Measurements from ENCODE around the gene ANKS1A.

The ANKS1A gene

GRCh38 chr6:34967461-34967860 is 78.4 kb downstream of the ANKS1A start:
- Histone ChIP-seq H3K4me3 (ENCODE audit: insufficient read depth, low read depth, low read length) (no peak overlapping the region), H3K27ac (ENCODE audit: insufficient read depth, low read depth, low read length, poor library complexity, severe bottlenecking) (no peak overlapping the region), H3K4me1 (ENCODE audit: control insufficient read depth, insufficient read depth, low read length) (no peaks in the 10 kb centered on the region), H3K27me3 (ENCODE audit: control insufficient read depth, insufficient read depth, low read length, poor library complexity, severe bottlenecking) (no peaks in the 10 kb centered on the region), H3K36me3 (ENCODE audit: control insufficient read depth, insufficient read depth, low read length) (peaks cover 8% of the 10 kb centered on the region), H3K9me3 (ENCODE audit: control insufficient read depth, low read length) (no peaks in the 10 kb centered on the region)
- WGBS, 2 experiments, result 93 to 97% methylated on average over 3 of the region's 3 CpGs

GRCh38 chr6:34969662-34970265 is 80.7 kb downstream of the ANKS1A start:
- H3K4me1 ChIP-seq (ENCODE audit: control insufficient read depth, insufficient read depth, low read length), result no peaks in the 10 kb centered on the region
- no peak overlapping the region for H3K27ac ChIP-seq (ENCODE audit: insufficient read depth, low read depth, low read length, poor library complexity, severe bottlenecking)
- no peaks in the 10 kb centered on the region for H3K9me3 ChIP-seq (ENCODE audit: control insufficient read depth, low read length)
- H3K36me3 ChIP-seq (ENCODE audit: control insufficient read depth, insufficient read depth, low read length), result peaks cover 8% of the 10 kb centered on the region
- no peak overlapping the region for H3K4me3 ChIP-seq (ENCODE audit: insufficient read depth, low read depth, low read length)
- 93 to 95% methylated on average over 7 of the region's 7 CpGs for WGBS, 2 experiments
- no peaks in the 10 kb centered on the region for H3K27me3 ChIP-seq (ENCODE audit: control insufficient read depth, insufficient read depth, low read length, poor library complexity, severe bottlenecking)

- WGBS, 2 experiments, result 94 to 96% methylated on average over 3 of the region's 3 CpGs
- Histone ChIP-seq H3K36me3 (ENCODE audit: control insufficient read depth, insufficient read depth, low read length) (peaks cover 8% of the 10 kb centered on the region), H3K27ac (ENCODE audit: insufficient read depth, low read depth, low read length, poor library complexity, severe bottlenecking) (no peak overlapping the region)
Observed at GRCh38 chr6:34970488-34970887, 81.4 kb downstream of the ANKS1A start.

GRCh38 chr6:34970957-34971356 is 81.9 kb downstream of the ANKS1A start:
- 88 to 90% methylated on average over 1 to 2 of the region's 2 CpGs for WGBS, 2 experiments
- no peak overlapping the region for H3K4me3 ChIP-seq (ENCODE audit: insufficient read depth, low read depth, low read length)
- no peaks in the 10 kb centered on the region for H3K27me3 ChIP-seq (ENCODE audit: control insufficient read depth, insufficient read depth, low read length, poor library complexity, severe bottlenecking)
- no peaks in the 10 kb centered on the region for H3K4me1 ChIP-seq (ENCODE audit: control insufficient read depth, insufficient read depth, low read length)
- H3K36me3 ChIP-seq (ENCODE audit: control insufficient read depth, insufficient read depth, low read length), result peaks cover 8% of the 10 kb centered on the region
- H3K9me3 ChIP-seq (ENCODE audit: control insufficient read depth, low read length), result no peaks in the 10 kb centered on the region
- H3K27ac ChIP-seq (ENCODE audit: insufficient read depth, low read depth, low read length, poor library complexity, severe bottlenecking), result no peak overlapping the region

More at GRCh38 chr6:34970488-34970887, 81.4 kb downstream of the ANKS1A start:
- Histone ChIP-seq H3K9me3 (ENCODE audit: control insufficient read depth, low read length) (no peaks in the 10 kb centered on the region), H3K27me3 (ENCODE audit: control insufficient read depth, insufficient read depth, low read length, poor library complexity, severe bottlenecking) (no peaks in the 10 kb centered on the region), H3K4me1 (ENCODE audit: control insufficient read depth, insufficient read depth, low read length) (no peaks in the 10 kb centered on the region), H3K4me3 (ENCODE audit: insufficient read depth, low read depth, low read length) (no peak overlapping the region)

DNA sequence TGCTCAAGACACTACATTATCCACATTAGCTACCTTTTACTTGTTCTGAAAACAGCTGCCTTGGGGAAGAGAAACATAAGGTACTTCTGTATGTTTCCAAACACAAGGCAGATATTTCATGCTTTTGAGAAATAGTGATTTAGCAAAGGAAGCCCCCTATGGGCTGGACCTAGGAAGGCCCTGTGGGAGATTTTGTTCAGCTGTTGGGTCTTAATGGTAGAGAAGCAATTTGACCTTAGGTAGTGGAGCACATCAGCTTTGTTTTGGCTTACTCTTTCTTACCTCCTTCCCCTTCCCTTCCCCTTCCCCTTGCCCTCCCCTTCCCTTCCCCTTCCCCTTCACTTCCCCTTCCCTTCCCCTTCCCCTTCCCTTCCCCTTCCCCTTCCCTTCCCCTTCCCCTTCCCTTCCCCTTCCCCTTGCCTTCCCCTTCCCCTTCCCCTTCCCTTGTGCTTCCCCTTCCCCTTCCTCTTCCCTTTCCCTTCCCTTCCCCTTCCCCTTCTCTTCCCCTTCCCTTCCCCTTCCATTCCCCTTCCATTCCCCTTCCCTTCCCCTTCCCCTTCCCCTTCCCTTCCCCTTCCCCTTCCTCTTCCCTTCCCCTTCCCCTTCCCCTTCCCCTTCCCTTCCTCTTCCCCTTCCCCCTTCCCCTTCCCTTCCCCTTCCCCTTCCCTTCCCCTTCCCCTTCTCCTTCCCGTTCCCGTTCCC is 84.6 kb downstream of the ANKS1A start:
- peaks cover 8% of the 10 kb centered on the region for H3K36me3 ChIP-seq (ENCODE audit: control insufficient read depth, insufficient read depth, low read length)
- no peaks in the 10 kb centered on the region for H3K27me3 ChIP-seq (ENCODE audit: control insufficient read depth, insufficient read depth, low read length, poor library complexity, severe bottlenecking)
- no peaks in the 10 kb centered on the region for H3K4me1 ChIP-seq (ENCODE audit: control insufficient read depth, insufficient read depth, low read length)
- no peak overlapping the region for H3K4me3 ChIP-seq (ENCODE audit: insufficient read depth, low read depth, low read length)
- H3K27ac ChIP-seq (ENCODE audit: insufficient read depth, low read depth, low read length, poor library complexity, severe bottlenecking), result no peak overlapping the region
- WGBS, 2 experiments, result 86% methylated on average over 2 of the region's 2 CpGs; no CpG with 5 or more reads in 1 of the 2 experiments
- H3K9me3 ChIP-seq (ENCODE audit: control insufficient read depth, low read length), result no peaks in the 10 kb centered on the region

- no peak overlapping the region for H3K27ac ChIP-seq (ENCODE audit: insufficient read depth, low read depth, low read length, poor library complexity, severe bottlenecking)
- no peak overlapping the region for H3K4me3 ChIP-seq (ENCODE audit: insufficient read depth, low read depth, low read length)
- peaks cover 8% of the 10 kb centered on the region for H3K36me3 ChIP-seq (ENCODE audit: control insufficient read depth, insufficient read depth, low read length)
- no peaks in the 10 kb centered on the region for H3K9me3 ChIP-seq (ENCODE audit: control insufficient read depth, low read length)
- 100% methylated on average over 1 of the region's 1 CpG; no CpG with 5 or more reads in 1 of the 2 experiments for WGBS, 2 experiments
- H3K4me1 ChIP-seq (ENCODE audit: control insufficient read depth, insufficient read depth, low read length), result no peaks in the 10 kb centered on the region
- no peaks in the 10 kb centered on the region for H3K27me3 ChIP-seq (ENCODE audit: control insufficient read depth, insufficient read depth, low read length, poor library complexity, severe bottlenecking)
Observed at GRCh38 chr6:34974249-34974642, 85.2 kb downstream of the ANKS1A start.

GRCh38 chr6:34976239-34976638 is 87.2 kb downstream of the ANKS1A start:
- no peaks in the 10 kb centered on the region for H3K36me3 ChIP-seq (ENCODE audit: control insufficient read depth, insufficient read depth, low read length)
- H3K9me3 ChIP-seq (ENCODE audit: control insufficient read depth, low read length), result no peaks in the 10 kb centered on the region
- H3K27ac ChIP-seq (ENCODE audit: insufficient read depth, low read depth, low read length, poor library complexity, severe bottlenecking), result no peak overlapping the region
- no peak overlapping the region for H3K4me3 ChIP-seq (ENCODE audit: insufficient read depth, low read depth, low read length)
- no peaks in the 10 kb centered on the region for H3K27me3 ChIP-seq (ENCODE audit: control insufficient read depth, insufficient read depth, low read length, poor library complexity, severe bottlenecking)
- 92 to 93% methylated on average over 1 to 2 of the region's 2 CpGs for WGBS, 2 experiments
- no peaks in the 10 kb centered on the region for H3K4me1 ChIP-seq (ENCODE audit: control insufficient read depth, insufficient read depth, low read length)

DNA sequence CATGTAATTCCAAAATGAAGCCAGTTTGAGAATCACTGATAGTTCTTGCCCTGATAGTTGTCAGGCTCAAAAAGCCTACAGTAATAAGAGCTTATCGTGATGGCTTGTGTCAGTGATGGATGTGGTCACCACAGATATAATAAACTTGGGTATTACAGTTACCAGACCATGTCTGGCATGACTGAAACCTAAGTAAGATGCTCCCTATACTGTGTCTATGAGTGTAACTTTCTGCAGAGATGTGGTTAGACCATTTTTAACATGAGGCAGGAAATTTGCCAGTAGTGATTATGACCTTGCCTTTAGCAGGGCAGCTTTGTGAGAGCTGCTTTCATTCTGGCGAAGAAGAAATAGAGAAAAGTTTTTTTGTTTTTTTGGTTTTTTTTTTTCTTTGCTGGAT is 90.2 kb downstream of the ANKS1A start:
- Histone ChIP-seq H3K4me1 (ENCODE audit: control insufficient read depth, insufficient read depth, low read length) (no peaks in the 10 kb centered on the region), H3K36me3 (ENCODE audit: control insufficient read depth, insufficient read depth, low read length) (peaks cover 6% of the 10 kb centered on the region), H3K27me3 (ENCODE audit: control insufficient read depth, insufficient read depth, low read length, poor library complexity, severe bottlenecking) (no peaks in the 10 kb centered on the region), H3K27ac (ENCODE audit: insufficient read depth, low read depth, low read length, poor library complexity, severe bottlenecking) (no peak overlapping the region), H3K4me3 (ENCODE audit: insufficient read depth, low read depth, low read length) (no peak overlapping the region), H3K9me3 (ENCODE audit: control insufficient read depth, low read length) (no peaks in the 10 kb centered on the region)
- 96 to 97% methylated on average over 2 of the region's 2 CpGs for WGBS, 2 experiments

GRCh38 chr6:34979994-34980393 is 90.9 kb downstream of the ANKS1A start:
- Histone ChIP-seq H3K9me3 (ENCODE audit: control insufficient read depth, low read length) (no peaks in the 10 kb centered on the region), H3K36me3 (ENCODE audit: control insufficient read depth, insufficient read depth, low read length) (peaks cover 9% of the 10 kb centered on the region), H3K27ac (ENCODE audit: insufficient read depth, low read depth, low read length, poor library complexity, severe bottlenecking) (no peak overlapping the region), H3K27me3 (ENCODE audit: control insufficient read depth, insufficient read depth, low read length, poor library complexity, severe bottlenecking) (no peaks in the 10 kb centered on the region), H3K4me1 (ENCODE audit: control insufficient read depth, insufficient read depth, low read length) (no peaks in the 10 kb centered on the region), H3K4me3 (ENCODE audit: insufficient read depth, low read depth, low read length) (no peak overlapping the region)
- 91 to 96% methylated on average over 3 of the region's 3 CpGs for WGBS, 2 experiments

- 83 to 87% methylated on average over 5 of the region's 5 CpGs for WGBS, 2 experiments
Observed at GRCh38 chr6:34981366-34981765, 92.3 kb downstream of the ANKS1A start.

More at GRCh38 chr6:34981366-34981765, 92.3 kb downstream of the ANKS1A start:
- Histone ChIP-seq H3K36me3 (ENCODE audit: control insufficient read depth, insufficient read depth, low read length) (peaks cover 11% of the 10 kb centered on the region), H3K4me1 (ENCODE audit: control insufficient read depth, insufficient read depth, low read length) (no peaks in the 10 kb centered on the region), H3K4me3 (ENCODE audit: insufficient read depth, low read depth, low read length) (no peak overlapping the region), H3K9me3 (ENCODE audit: control insufficient read depth, low read length) (no peaks in the 10 kb centered on the region), H3K27ac (ENCODE audit: insufficient read depth, low read depth, low read length, poor library complexity, severe bottlenecking) (no peak overlapping the region), H3K27me3 (ENCODE audit: control insufficient read depth, insufficient read depth, low read length, poor library complexity, severe bottlenecking) (no peaks in the 10 kb centered on the region)
